ENCODE data around the gene CHI3L2.

The CHI3L2 gene

GRCh38 chr1:111270771-111271463 is 43.4 kb downstream of the CHI3L2 start:
- no peak for DNase-seq
- TF ChIP-seq POLR2A (IDR thresholded peaks at IDR 0.05; ENCODE audit: low read length) (no peak), GATA1 (IDR thresholded peaks at IDR 0.05; ENCODE audit: low read depth, low read length) (no peak)

- TF ChIP-seq GATA1 (IDR thresholded peaks at IDR 0.05; ENCODE audit: low read depth, low read length) (no peak), POLR2A (IDR thresholded peaks at IDR 0.05; ENCODE audit: low read length) (no peak)
- DNase-seq: no peak
Measured at GRCh38 chr1:111271464-111271801, 43.9 kb downstream of the CHI3L2 start.

GRCh38 chr1:111272081-111272480 is 44.6 kb downstream of the CHI3L2 start:
- TF ChIP-seq POLR2A (IDR thresholded peaks at IDR 0.05; ENCODE audit: low read length) (no peak), GATA1 (IDR thresholded peaks at IDR 0.05; ENCODE audit: low read depth, low read length) (no peak)
- DNase-seq: no peak

- DNase-seq: no peak
- no peak for TF ChIP-seq POLR2A (IDR thresholded peaks at IDR 0.05; ENCODE audit: low read length)
- no peak for TF ChIP-seq GATA1 (IDR thresholded peaks at IDR 0.05; ENCODE audit: low read depth, low read length)
Measured at GRCh38 chr1:111274653-111275052, 47.1 kb downstream of the CHI3L2 start.

- no peak for DNase-seq
- TF ChIP-seq GATA1 (IDR thresholded peaks at IDR 0.05; ENCODE audit: low read depth, low read length) (no peak), POLR2A (IDR thresholded peaks at IDR 0.05; ENCODE audit: low read length) (no peak)
Measured at GRCh38 chr1:111275079-111275478, 47.6 kb downstream of the CHI3L2 start.

GRCh38 chr1:111275780-111276433 is 48.4 kb downstream of the CHI3L2 start:
- no peak for DNase-seq
- TF ChIP-seq GATA1 (IDR thresholded peaks at IDR 0.05; ENCODE audit: low read depth, low read length) (no peak), POLR2A (IDR thresholded peaks at IDR 0.05; ENCODE audit: low read length) (no peak)

GRCh38 chr1:111279144-111279543 is 51.6 kb downstream of the CHI3L2 start:
- no peak for DNase-seq
- no peak for TF ChIP-seq POLR2A (IDR thresholded peaks at IDR 0.05; ENCODE audit: low read length)
- TF ChIP-seq GATA1 (IDR thresholded peaks at IDR 0.05; ENCODE audit: low read depth, low read length): no peak

- no peak for TF ChIP-seq GATA1 (IDR thresholded peaks at IDR 0.05; ENCODE audit: low read depth, low read length)
- TF ChIP-seq POLR2A (IDR thresholded peaks at IDR 0.05; ENCODE audit: low read length): no peak
- DNase-seq: no peak
Measured at GRCh38 chr1:111280267-111280666, 52.8 kb downstream of the CHI3L2 start.

- no peak for DNase-seq
- TF ChIP-seq POLR2A (IDR thresholded peaks at IDR 0.05; ENCODE audit: low read length) (no peak), GATA1 (IDR thresholded peaks at IDR 0.05; ENCODE audit: low read depth, low read length) (no peak)
Measured at GRCh38 chr1:111281411-111281810, 53.9 kb downstream of the CHI3L2 start.

GRCh38 chr1:111283838-111284237 is 56.3 kb downstream of the CHI3L2 start:
- no peak for DNase-seq
- TF ChIP-seq POLR2A (IDR thresholded peaks at IDR 0.05; ENCODE audit: low read length): no peak
- no peak for TF ChIP-seq GATA1 (IDR thresholded peaks at IDR 0.05; ENCODE audit: low read depth, low read length)

GRCh38 chr1:111285879-111286278 is 58.4 kb downstream of the CHI3L2 start:
- DNase-seq: no peak
- TF ChIP-seq GATA1 (IDR thresholded peaks at IDR 0.05; ENCODE audit: low read depth, low read length): no peak
- TF ChIP-seq POLR2A (IDR thresholded peaks at IDR 0.05; ENCODE audit: low read length): no peak

- no peak for DNase-seq
- TF ChIP-seq POLR2A (IDR thresholded peaks at IDR 0.05; ENCODE audit: low read length) (no peak), GATA1 (IDR thresholded peaks at IDR 0.05; ENCODE audit: low read depth, low read length) (no peak)
Measured at GRCh38 chr1:111286912-111287311, 59.4 kb downstream of the CHI3L2 start.

GRCh38 chr1:111289371-111289770 is 61.9 kb downstream of the CHI3L2 start:
- DNase-seq: no peak
- TF ChIP-seq GATA1 (IDR thresholded peaks at IDR 0.05; ENCODE audit: low read depth, low read length) (no peak), POLR2A (IDR thresholded peaks at IDR 0.05; ENCODE audit: low read length) (no peak)

- no peak for DNase-seq
Measured at GRCh38 chr1:111290104-111290503, 62.6 kb downstream of the CHI3L2 start.

GRCh38 chr1:111290630-111291029 is 63.1 kb downstream of the CHI3L2 start, which contains the start of gene CHIA:
CHIA (plus strand) TSS chr1:111290851; CDS start chr1:111310468, 19,617 bp downstream.
- no peak for TF ChIP-seq POLR2A (IDR thresholded peaks at IDR 0.05; ENCODE audit: low read length)
- TF ChIP-seq GATA1 (IDR thresholded peaks at IDR 0.05; ENCODE audit: low read depth, low read length): no peak
- DNase-seq: no peak

More at GRCh38 chr1:111290104-111290503, 62.6 kb downstream of the CHI3L2 start:
- TF ChIP-seq POLR2A (IDR thresholded peaks at IDR 0.05; ENCODE audit: low read length) (no peak), GATA1 (IDR thresholded peaks at IDR 0.05; ENCODE audit: low read depth, low read length) (no peak)
